ENCODE results near the gene AKNAD1.

The AKNAD1 gene

DNA sequence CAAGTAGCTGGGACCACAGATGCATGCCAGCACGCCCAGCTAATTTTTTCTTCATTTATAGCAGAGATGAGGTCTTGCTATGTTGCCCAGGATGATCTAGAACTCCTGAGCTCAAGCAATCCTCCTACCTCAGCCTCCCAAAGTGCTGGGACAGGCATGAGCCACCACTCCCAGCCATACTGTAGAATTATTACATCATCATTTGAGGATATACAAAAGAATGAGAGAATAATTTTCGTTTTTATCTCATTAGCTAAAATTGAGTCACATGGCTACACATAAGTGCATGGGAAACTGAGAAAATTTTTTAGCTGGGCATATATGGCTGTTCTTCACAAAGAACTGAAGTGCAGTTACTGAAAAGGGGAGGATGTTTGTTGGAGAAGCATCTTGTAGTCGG, 89.2 kb downstream of the AKNAD1 start:
- Histone ChIP-seq H3K9me3 (ENCODE audit: control insufficient read depth, insufficient read depth, low read length) (no peaks in the 10 kb centered on the region), H3K9me2 (replicated peaks; ENCODE audit: control insufficient read depth, low read length) (no peaks in the 10 kb centered on the region), H3K27ac (ENCODE audit: low read depth, low read length) (no peak overlapping the region), H3K4me3 (ENCODE audit: low read length) (no peak overlapping the region), H3K4me1 (ENCODE audit: control insufficient read depth, low read length) (no peaks in the 10 kb centered on the region), H4K20me1 (ENCODE audit: control insufficient read depth, insufficient read depth, low read depth, low read length) (no peaks in the 10 kb centered on the region), H3F3A (ENCODE audit: control insufficient read depth, insufficient read depth) (peaks cover 3% of the 10 kb centered on the region; the same call in 1 of the 2 replicates), H3K4me2 (ENCODE audit: low read length) (no peak overlapping the region), H3K27me3 (ENCODE audit: control insufficient read depth, low read length) (no peaks in the 10 kb centered on the region), H3K79me2 (ENCODE audit: control insufficient read depth, low read length) (0 out of 2 replicates have a peak, but pooled peaks cover 2% of the 10 kb centered on the region), H3K36me3 (ENCODE audit: control insufficient read depth, low read length) (peaks cover 43% of the 10 kb centered on the region)
- TF ChIP-seq CTCF (IDR thresholded peaks at IDR 0.05; ENCODE audit: low read depth, low read length, poor library complexity, severe bottlenecking) (no peak), EZH2phosphoT487 (IDR thresholded peaks at IDR 0.05; ENCODE audit: borderline replicate concordance, low read length) (no peak)

DNA sequence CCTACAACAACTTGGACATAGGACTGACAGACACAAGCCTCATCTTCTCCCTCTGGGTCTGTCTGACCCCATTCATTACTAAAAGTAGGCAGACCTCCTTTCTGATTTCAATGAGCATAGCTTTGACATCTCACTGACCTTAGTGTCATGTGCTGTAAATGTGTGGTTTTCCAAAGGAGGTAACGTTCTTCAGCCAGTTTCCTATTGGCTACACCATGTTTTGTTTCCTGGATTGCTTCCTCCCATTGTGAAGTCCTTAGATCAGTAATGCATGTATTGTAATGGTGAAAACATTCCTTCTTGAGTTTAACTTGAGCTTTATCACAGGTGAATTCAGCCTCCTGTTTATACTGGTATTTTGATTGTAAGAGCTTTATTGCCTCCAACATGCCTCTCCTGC, 89.8 kb downstream of the AKNAD1 start:
- no peaks in the 10 kb centered on the region for H4K20me1 ChIP-seq (ENCODE audit: control insufficient read depth, insufficient read depth, low read depth, low read length)
- H3K79me2 ChIP-seq (ENCODE audit: control insufficient read depth, low read length) = 0 out of 2 replicates have a peak, but pooled peaks cover 2% of the 10 kb centered on the region
- H3K4me3 ChIP-seq (ENCODE audit: low read length) = no peak overlapping the region
- H3K9me2 ChIP-seq (replicated peaks; ENCODE audit: control insufficient read depth, low read length) = no peaks in the 10 kb centered on the region
- H3K36me3 ChIP-seq (ENCODE audit: control insufficient read depth, low read length) = peaks cover 43% of the 10 kb centered on the region
- peaks cover 3% of the 10 kb centered on the region; the same call in 1 of the 2 replicates for H3F3A ChIP-seq (ENCODE audit: control insufficient read depth, insufficient read depth)
- no peak overlapping the region for H3K4me2 ChIP-seq (ENCODE audit: low read length)
- H3K27me3 ChIP-seq (ENCODE audit: control insufficient read depth, low read length) = no peaks in the 10 kb centered on the region
- H3K4me1 ChIP-seq (ENCODE audit: control insufficient read depth, low read length) = no peaks in the 10 kb centered on the region
- TF ChIP-seq EZH2phosphoT487 (IDR thresholded peaks at IDR 0.05; ENCODE audit: borderline replicate concordance, low read length) (no peak), CTCF (IDR thresholded peaks at IDR 0.05; ENCODE audit: low read depth, low read length, poor library complexity, severe bottlenecking) (no peak)
- no peaks in the 10 kb centered on the region for H3K9me3 ChIP-seq (ENCODE audit: control insufficient read depth, insufficient read depth, low read length)
- no peak overlapping the region for H3K27ac ChIP-seq (ENCODE audit: low read depth, low read length)

Measured in DOHH2 (cell line).